Naive thymus-derived CD4-positive, alpha-beta T cell (primary cell): ENCODE data around the gene CALD1. TPM values are rescaled to one million over a fixed set of nuclear protein-coding genes. Genes with fewer than 3 reads are reported as not detected.

Experiments used
- ATAC-seq: fragments of 150-1000 bp; cut with Tn5 transposase; 2 replicates; pipeline ENCODE4 v1.10.0; 2021; ENCODE audit warnings: mild to moderate bottlenecking, moderate library complexity
- CTCF ChIA-PET: fragments of 350-600 bp; sonication (Branson Sonifier 250); formaldehyde crosslinking; loops from one replicate; lab custom pipeline; 2021; ENCODE audit warnings: antibody characterized with exemption; lab: Charles Lee
- POLR2A ChIA-PET: fragments of 350-600 bp; sonication (Branson Sonifier 250); formaldehyde crosslinking; loops from one replicate; lab custom pipeline; 2021; ENCODE audit warnings: antibody characterized with exemption, inconsistent platforms; lab: Charles Lee
- DNase-seq, 9 donors: peaks; one replicate each; pipeline versions ENCODE4 v3.0.0 to v3.0.0-alpha.2; 2020 to 2022; ENCODE audit warnings: mixed read lengths in 1 of 9
- H3K27ac ChIP-seq: one replicate; pipeline ENCODE4 v1.7.0; 2013; ENCODE audit warnings: mild to moderate bottlenecking, low read depth, low read length, moderate library complexity
- H3K27me3 ChIP-seq, 2 donors: one replicate each; pipeline ENCODE4 v1.7.0; 2013; ENCODE audit warnings: low read length in 2 of 2, mild to moderate bottlenecking in 2 of 2, moderate library complexity in 2 of 2; ENCODE audit not compliant: control insufficient read depth in 2 of 2, insufficient read depth in 2 of 2
- H3K36me3 ChIP-seq, 3 experiments: 1 replicate in 2 of 3; 2 replicates in 1 of 3; pipeline ENCODE4 v1.7.0; 2013; ENCODE audit warnings: low read length in 3 of 3, mild to moderate bottlenecking in 3 of 3, moderate library complexity in 1 of 3; ENCODE audit not compliant: insufficient read depth in 3 of 3, control insufficient read depth in 2 of 3
- H3K4me1 ChIP-seq, 2 donors: one replicate each; pipeline ENCODE4 v1.7.0; 2013; ENCODE audit warnings: low read length in 2 of 2, mild to moderate bottlenecking in 2 of 2, moderate library complexity in 1 of 2; ENCODE audit not compliant: control insufficient read depth in 2 of 2, insufficient read depth in 2 of 2
- H3K4me3 ChIP-seq: 2 replicates; pipeline ENCODE4 v1.7.0; 2013; ENCODE audit warnings: mild to moderate bottlenecking, low read length
- H3K9me3 ChIP-seq, 3 experiments: 1 replicate in 2 of 3; 2 replicates in 1 of 3; pipeline ENCODE4 v1.7.0; 2013; ENCODE audit warnings: low read length in 3 of 3; ENCODE audit not compliant: control insufficient read depth in 2 of 3
- H3K27ac Mint-ChIP-seq, 9 donors: one replicate each; pipeline ENCODE4 v1.8.0; 2020 to 2022; ENCODE audit warnings: mixed read lengths in 9 of 9, mild to moderate bottlenecking in 8 of 9, moderate library complexity in 5 of 9, inconsistent platforms in 2 of 9
- H3K27me3 Mint-ChIP-seq, 5 donors: one replicate each; pipeline ENCODE4 v1.8.0; 2021 to 2022; ENCODE audit warnings: mixed read lengths in 5 of 5, mild to moderate bottlenecking in 1 of 5
- H3K36me3 Mint-ChIP-seq, 5 donors: one replicate each; pipeline ENCODE4 v1.8.0; 2020 to 2022; ENCODE audit warnings: mixed read lengths in 5 of 5, mild to moderate bottlenecking in 3 of 5, inconsistent platforms in 1 of 5
- H3K4me1 Mint-ChIP-seq, 7 donors: one replicate each; pipeline ENCODE4 v1.8.0; 2020 to 2022; ENCODE audit warnings: mixed read lengths in 7 of 7, mild to moderate bottlenecking in 3 of 7, inconsistent platforms in 1 of 7
- H3K4me3 Mint-ChIP-seq, 10 donors: one replicate each; pipeline ENCODE4 v1.8.0; 2020 to 2022; ENCODE audit warnings: mild to moderate bottlenecking in 10 of 10, mixed read lengths in 10 of 10, moderate library complexity in 6 of 10, inconsistent platforms in 2 of 10
- H3K9me3 Mint-ChIP-seq, 11 donors: one replicate each; pipeline ENCODE4 v1.8.0; 2020 to 2022; ENCODE audit warnings: mixed read lengths in 11 of 11, mild to moderate bottlenecking in 4 of 11, inconsistent platforms in 1 of 11, moderate library complexity in 1 of 11
- intact Hi-C, 2 donors: fragments of 100-400 bp; cut with micrococcal nuclease; formaldehyde crosslinking; loops; one replicate each; pipeline ENCODE4 v1.15.1; 2023
- polyA plus RNA-seq, 2 donors: library from polyadenylated mRNA; unstranded; fragments of 300-500 nt; fragmentation: Illumina TruSeq; gene quantifications; one replicate each; pipeline ENCODE4 v1.2.3, GENCODE V29; 2021
- total RNA-seq, 6 experiments: library from RNA in 5 of 6; stranded (reverse) in 5 of 6; gene quantifications; 1 replicate in 5 of 6; 2 replicates in 1 of 6; pipeline ENCODE4 v1.2.3 and lab custom pipeline; 2021 to 2026

The CALD1 gene
- total and polyA plus RNA-seq, 7 experiments from 2014 or later, result 0.27 to 2.0 (median 0.37) TPM; not detected in 1

GRCh38 chr7:134804351-134804750 is 24.9 kb downstream of the CALD1 start:
- Mint-ChIP-seq H3K27ac (no peak overlapping the region), H3K27me3 (no peaks in the 10 kb centered on the region), H3K4me1 (peaks cover 0 to 3% (median 0%) of the 10 kb centered on the region in 7 donors), H3K9me3 (peaks cover 0 to 12% (median 0%) of the 10 kb centered on the region in 11 donors), H3K36me3 (peaks cover 0 to 47% (median 24%) of the 10 kb centered on the region in 5 donors), H3K4me3 (no peak overlapping the region)
- ATAC-seq, result no peak
- Histone ChIP-seq H3K4me1 (no peaks in the 10 kb centered on the region), H3K27ac (no peak overlapping the region), H3K36me3 (no peaks in the 10 kb centered on the region), H3K9me3 (no peaks in the 10 kb centered on the region), H3K27me3 (no peaks in the 10 kb centered on the region), H3K4me3 (no peak overlapping the region)
- no peak for DNase-seq
- ChIA-PET CTCF (no interaction called here), POLR2A (no interaction called here)
- intact Hi-C loops, result no loop called here

- H3K4me1 ChIP-seq, result no peaks in the 10 kb centered on the region
- H3K4me3 ChIP-seq, result no peak overlapping the region
- H3K27me3 ChIP-seq, result no peaks in the 10 kb centered on the region
- POLR2A ChIA-PET, result interaction anchor here (0.9 kb wide), 1 partner anchor 51 kb away, joined by 3 read pairs; no protein-coding TSS in a partner anchor
- Mint-ChIP-seq H3K9me3 (peaks cover 0 to 12% (median 0%) of the 10 kb centered on the region in 11 donors), H3K4me1 (peaks cover 0 to 3% (median 0%) of the 10 kb centered on the region in 7 donors), H3K27ac (no peak overlapping the region), H3K36me3 (peaks cover 0 to 42% (median 19%) of the 10 kb centered on the region in 5 donors), H3K4me3 (no peak overlapping the region), H3K27me3 (no peaks in the 10 kb centered on the region)
- no peak overlapping the region for H3K27ac ChIP-seq
- intact Hi-C loops, result no loop called here
- CTCF ChIA-PET, result no interaction called here
- ATAC-seq (no peak), DNase-seq (no peak)
- H3K9me3 ChIP-seq, result no peaks in the 10 kb centered on the region
- no peaks in the 10 kb centered on the region for H3K36me3 ChIP-seq
Measured at GRCh38 chr7:134804854-134805253, 25.4 kb downstream of the CALD1 start.

DNA sequence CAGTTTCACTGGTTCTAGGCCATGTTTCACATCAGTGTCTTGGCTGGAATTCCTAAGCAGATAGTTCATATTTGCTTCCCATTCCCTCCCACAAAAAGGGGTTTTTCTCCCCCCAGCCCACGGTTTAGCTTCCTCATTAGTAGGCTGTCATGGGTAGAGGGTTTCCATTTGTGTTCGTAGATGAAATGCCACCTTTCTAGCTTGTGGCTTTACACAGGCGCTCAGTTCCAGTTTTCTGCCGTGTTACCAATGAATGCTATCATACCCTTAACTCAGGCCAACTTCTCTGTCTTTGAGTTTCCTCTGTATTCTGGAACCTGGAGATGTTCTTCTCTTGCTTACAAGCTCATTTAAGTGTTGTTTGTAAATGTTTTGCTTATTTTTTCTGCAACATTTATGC is 26.8 kb downstream of the CALD1 start:
- peaks cover 0 to 3% (median 0%) of the 10 kb centered on the region in 7 donors for H3K4me1 Mint-ChIP-seq

DNA sequence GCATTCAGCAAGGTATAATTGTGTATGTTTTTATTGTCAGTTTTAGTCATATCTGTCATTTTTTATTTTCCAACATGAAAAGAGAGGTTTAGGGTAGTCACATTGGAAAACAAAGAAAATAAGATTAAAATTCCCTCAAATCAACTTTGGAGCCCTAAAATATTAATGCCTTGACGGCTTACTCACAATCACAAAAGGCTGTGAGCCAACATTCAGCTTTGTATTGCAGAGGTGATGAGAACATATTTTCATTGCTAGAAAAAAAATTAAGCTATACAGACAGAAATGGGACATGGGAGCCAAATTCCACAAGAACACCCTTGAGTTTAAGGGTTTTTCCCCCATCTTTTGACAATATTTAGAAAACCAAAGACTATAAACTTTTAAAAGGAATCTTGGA is 30.2 kb downstream of the CALD1 start:
- ChIA-PET POLR2A (no interaction called here), CTCF (no interaction called here)
- no peaks in the 10 kb centered on the region for H3K4me1 ChIP-seq
- Mint-ChIP-seq H3K27me3 (peaks cover 0 to 4% (median 0%) of the 10 kb centered on the region in 5 donors), H3K27ac (no peak overlapping the region), H3K4me3 (no peak overlapping the region), H3K36me3 (peaks cover 0 to 63% (median 45%) of the 10 kb centered on the region in 5 donors), H3K4me1 (no peaks in the 10 kb centered on the region), H3K9me3 (no peaks in the 10 kb centered on the region)
- H3K9me3 ChIP-seq, result no peaks in the 10 kb centered on the region
- no peak overlapping the region for H3K4me3 ChIP-seq
- no peak for ATAC-seq
- H3K36me3 ChIP-seq, result no peaks in the 10 kb centered on the region
- no peak for DNase-seq
- no peaks in the 10 kb centered on the region for H3K27me3 ChIP-seq
- H3K27ac ChIP-seq, result no peak overlapping the region
- intact Hi-C loops, result no loop called here

More for the DNA sequence above, 26.8 kb downstream of the CALD1 start:
- Histone ChIP-seq H3K36me3 (no peaks in the 10 kb centered on the region), H3K9me3 (no peaks in the 10 kb centered on the region), H3K27ac (no peak overlapping the region), H3K4me1 (no peaks in the 10 kb centered on the region), H3K27me3 (no peaks in the 10 kb centered on the region), H3K4me3 (no peak overlapping the region)
- Mint-ChIP-seq H3K36me3 (peaks cover 0 to 52% (median 29%) of the 10 kb centered on the region in 5 donors), H3K27ac (no peak overlapping the region), H3K27me3 (no peaks in the 10 kb centered on the region), H3K4me3 (no peak overlapping the region), H3K9me3 (peaks cover 0 to 7% (median 0%) of the 10 kb centered on the region in 11 donors)
- CTCF ChIA-PET, result no interaction called here
- intact Hi-C loops, result no loop called here
- POLR2A ChIA-PET, result no interaction called here
- no peak for ATAC-seq
- no peak for DNase-seq

GRCh38 chr7:134811765-134812164 is 32.3 kb downstream of the CALD1 start:
- no peak overlapping the region for H3K27ac Mint-ChIP-seq
- no peak overlapping the region for H3K4me3 Mint-ChIP-seq
- POLR2A ChIA-PET, result no interaction called here
- H3K36me3 ChIP-seq, result no peaks in the 10 kb centered on the region
- H3K27me3 ChIP-seq, result no peaks in the 10 kb centered on the region
- H3K27me3 Mint-ChIP-seq, result peaks cover 0 to 4% (median 0%) of the 10 kb centered on the region in 5 donors
- no peaks in the 10 kb centered on the region for H3K4me1 ChIP-seq
- intact Hi-C loops, result loop anchor here in 1 of 2 donors (2.0 kb wide), 1 partner anchor 15 kb away; no protein-coding TSS in a partner anchor
- peaks cover 0 to 54% (median 41%) of the 10 kb centered on the region in 5 donors for H3K36me3 Mint-ChIP-seq
- no peaks in the 10 kb centered on the region for H3K9me3 ChIP-seq
- DNase-seq, result no peak
- no peak for ATAC-seq
- no peaks in the 10 kb centered on the region for H3K4me1 Mint-ChIP-seq
- CTCF ChIA-PET, result no interaction called here
- no peak overlapping the region for H3K27ac ChIP-seq
- no peaks in the 10 kb centered on the region for H3K9me3 Mint-ChIP-seq
- H3K4me3 ChIP-seq, result no peak overlapping the region

DNA sequence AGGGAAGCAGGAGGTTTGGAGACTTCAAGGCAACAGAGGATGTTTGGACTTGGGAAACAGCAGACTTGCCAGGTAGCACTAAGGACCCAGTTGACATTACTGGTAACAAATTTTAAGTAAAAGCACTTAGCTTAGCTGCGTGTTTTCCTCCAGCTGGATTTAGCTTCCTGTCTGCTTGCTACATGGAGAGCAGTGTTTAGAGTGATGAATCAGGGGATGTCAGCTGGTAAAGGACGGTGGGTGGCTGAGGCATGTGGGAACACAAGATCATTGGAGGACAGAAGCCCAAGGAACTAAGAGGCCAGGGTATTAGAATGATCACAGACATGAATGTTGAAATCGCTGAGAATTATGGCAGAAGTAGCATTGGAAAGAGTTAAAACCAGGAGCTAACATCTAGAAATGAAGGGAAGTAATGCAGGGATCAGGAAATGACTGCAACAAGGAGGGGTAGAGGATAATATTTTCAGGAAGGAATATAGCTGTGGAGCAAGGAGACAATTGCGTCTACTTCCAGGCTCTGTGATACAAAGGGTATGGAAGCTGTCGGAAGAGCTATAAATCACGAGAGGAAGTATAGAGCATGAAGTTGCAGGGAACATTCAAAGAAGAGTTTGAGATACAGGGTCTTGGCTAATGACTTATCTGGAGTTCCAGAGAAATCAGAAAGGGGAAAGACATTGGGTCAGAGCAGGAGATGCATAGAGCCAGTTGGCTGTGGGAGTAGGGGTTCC is 34.4 kb downstream of the CALD1 start:
- H3K4me1 Mint-ChIP-seq, result no peaks in the 10 kb centered on the region
- Histone ChIP-seq H3K4me3 (no peak overlapping the region), H3K36me3 (no peaks in the 10 kb centered on the region), H3K4me1 (no peaks in the 10 kb centered on the region), H3K27me3 (no peaks in the 10 kb centered on the region), H3K27ac (no peak overlapping the region), H3K9me3 (no peaks in the 10 kb centered on the region)
- DNase-seq (no peak), ATAC-seq (no peak)
- H3K36me3 Mint-ChIP-seq, result peaks cover 0 to 46% (median 35%) of the 10 kb centered on the region in 5 donors
- no peaks in the 10 kb centered on the region for H3K9me3 Mint-ChIP-seq
- POLR2A ChIA-PET, result no interaction called here
- peaks cover 0 to 4% (median 0%) of the 10 kb centered on the region in 5 donors for H3K27me3 Mint-ChIP-seq
- CTCF ChIA-PET, result interaction anchor here (0.7 kb wide), 1 partner anchor 72 kb away, joined by 3 read pairs; no protein-coding TSS in a partner anchor
- no peak overlapping the region for H3K4me3 Mint-ChIP-seq
- intact Hi-C loops, result loop anchor here in 1 of 2 donors (2.0 kb wide), 1 partner anchor 17 kb away; no protein-coding TSS in a partner anchor
- H3K27ac Mint-ChIP-seq, result no peak overlapping the region
